SKM-1 treated with dmso at 0.1 percent for 144 hours (cell line): Measurements from ENCODE around the gene ZCCHC7.

Experiments used
- DNase-seq: peaks from one replicate; lab custom pipeline; 2025; ENCODE audit not compliant: unreplicated experiment; lab: John Stamatoyannopoulos, UW

Gene ZCCHC7

GRCh38 chr9:37209431-37210386, 89.3 kb downstream of the ZCCHC7 start:
- no peak for DNase-seq

- DNase-seq = no peak
These were observed 90.6 kb downstream of the ZCCHC7 start for GRCh38 chr9:37210737-37211523.

GRCh38 chr9:37212435-37212834, 92.1 kb downstream of the ZCCHC7 start:
- no peak for DNase-seq

GRCh38 chr9:37215381-37215780, 95.0 kb downstream of the ZCCHC7 start:
- DNase-seq = no peak

GRCh38 chr9:37215830-37216229, 95.5 kb downstream of the ZCCHC7 start:
- DNase-seq = no peak

GRCh38 chr9:37217161-37217560, 96.8 kb downstream of the ZCCHC7 start:
- DNase-seq = no peak

- no peak for DNase-seq
These were observed 98.5 kb downstream of the ZCCHC7 start for GRCh38 chr9:37218800-37219425.

GRCh38 chr9:37220971-37221370, 100.6 kb downstream of the ZCCHC7 start:
- no peak for DNase-seq

- no peak for DNase-seq
These were observed 101.2 kb downstream of the ZCCHC7 start for GRCh38 chr9:37221489-37222106.

- DNase-seq = no peak
These were observed 109.1 kb downstream of the ZCCHC7 start for GRCh38 chr9:37229455-37229854.

- DNase-seq = no peak
These were observed 109.6 kb downstream of the ZCCHC7 start for GRCh38 chr9:37229882-37230482.

GRCh38 chr9:37236822-37237221, 116.4 kb downstream of the ZCCHC7 start:
- no peak for DNase-seq

GRCh38 chr9:37238122-37238521, 117.7 kb downstream of the ZCCHC7 start:
- DNase-seq = no peak

GRCh38 chr9:37239224-37239859, 119.0 kb downstream of the ZCCHC7 start:
- DNase-seq = no peak

GRCh38 chr9:37239921-37240320, 119.5 kb downstream of the ZCCHC7 start:
- DNase-seq = no peak

GRCh38 chr9:37241340-37241739, 121.0 kb downstream of the ZCCHC7 start:
- no peak for DNase-seq

GRCh38 chr9:37242089-37242488, 121.7 kb downstream of the ZCCHC7 start:
- DNase-seq = no peak

GRCh38 chr9:37243588-37244345, 123.4 kb downstream of the ZCCHC7 start:
- no peak for DNase-seq

GRCh38 chr9:37246826-37247225, 126.5 kb downstream of the ZCCHC7 start:
- DNase-seq = no peak
